HEK293 (cell line): Measurements from ENCODE around the gene CYBA.
A peak's percentile ranks its signal among the peaks of the same experiment; 100 is the strongest.

Source experiments
- CTCF ChIA-PET: fragments of 350-600 bp; formaldehyde crosslinking; extraction: SDS; loops from one replicate; lab custom pipeline; 2021; ENCODE audit warnings: antibody characterized with exemption; lab: Yijun Ruan, JAX
- POLR2A ChIA-PET: fragments of 300-600 bp; formaldehyde crosslinking; extraction: SDS; loops from one replicate; lab custom pipeline; 2020; ENCODE audit warnings: antibody characterized with exemption, inconsistent platforms; lab: Yijun Ruan, JAX
- H3K27ac ChIP-seq: fragments of 200-500 bp; sonication (Bioruptor generic); 2 replicates; pipeline ENCODE4 v1.5.1; 2014; ENCODE audit warnings: low read depth, low read length, control low read depth, inconsistent platforms; ENCODE audit errors: extremely low read depth
- H3K36me3 ChIP-seq, 2 experiments: fragments of 200-500 bp in 1 of 2; sonication (Bioruptor generic) in 1 of 2; 1 replicate in 1 of 2; 2 replicates in 1 of 2; pipeline ENCODE4 v1.5.1; 2014 to 2017; ENCODE audit warnings: inconsistent platforms in 2 of 2, low read length in 2 of 2; ENCODE audit not compliant: control insufficient read depth in 2 of 2, insufficient read depth in 1 of 2
- H3K4me1 ChIP-seq: fragments of 200-500 bp; sonication (Bioruptor generic); 2 replicates; pipeline ENCODE4 v1.5.1; 2014; ENCODE audit warnings: mild to moderate bottlenecking, low read length, inconsistent platforms; ENCODE audit not compliant: control insufficient read depth, insufficient read depth
- H3K4me3 ChIP-seq: 2 replicates; pipeline ENCODE4 v1.5.1; 2011; ENCODE audit warnings: low read depth, mild to moderate bottlenecking, control low read depth, low read length, moderate library complexity
- H3K9me3 ChIP-seq: fragments of 200-500 bp; sonication (Bioruptor generic); 2 replicates; pipeline ENCODE4 v1.5.1; 2014; ENCODE audit warnings: low read depth, low read length, inconsistent platforms; ENCODE audit not compliant: control insufficient read depth, insufficient read depth
- AEBP2 ChIP-seq: fragments of 450-650 bp; formaldehyde crosslinking; IDR thresholded peaks from 2 replicates; pipeline ENCODE4 v1.5.1; 2016; ENCODE audit warnings: missing biosample characterization, missing genetic modification characterization, borderline replicate concordance
- FEZF1 ChIP-seq: fragments of 450-650 bp; formaldehyde crosslinking; IDR thresholded peaks from 2 replicates; pipeline ENCODE4 v1.5.1; 2016; ENCODE audit warnings: missing biosample characterization, missing genetic modification characterization
- KLF9 ChIP-seq: fragments of 450-650 bp; formaldehyde crosslinking; IDR thresholded peaks from 2 replicates; pipeline ENCODE4 v1.5.1; 2016; ENCODE audit warnings: missing biosample characterization, missing genetic modification characterization, low read depth
- REPIN1 ChIP-seq: fragments of 450-650 bp; formaldehyde crosslinking; IDR thresholded peaks from 2 replicates; pipeline ENCODE4 v1.5.1; 2017; ENCODE audit warnings: missing biosample characterization, missing genetic modification characterization, low read depth
- YY2 ChIP-seq: fragments of 450-650 bp; formaldehyde crosslinking; IDR thresholded peaks from 2 replicates; pipeline ENCODE4 v1.5.1; 2016; ENCODE audit warnings: missing biosample characterization, missing genetic modification characterization
- ZBTB21 ChIP-seq: fragments of 450-650 bp; formaldehyde crosslinking; IDR thresholded peaks from 2 replicates; pipeline ENCODE4 v1.5.1; 2017; ENCODE audit warnings: missing biosample characterization, missing genetic modification characterization
- ZBTB26 ChIP-seq: fragments of 450-650 bp; formaldehyde crosslinking; optimal IDR thresholded peaks from 2 replicates; pipeline ENCODE3; 2016; ENCODE audit warnings: missing biosample characterization, mild to moderate bottlenecking, missing genetic modification characterization
- ZEB2 ChIP-seq: fragments of 450-650 bp; formaldehyde crosslinking; IDR thresholded peaks from 2 replicates; pipeline ENCODE4 v1.5.1; 2016; ENCODE audit warnings: missing biosample characterization, missing genetic modification characterization
- ZFP41 ChIP-seq: fragments of 450-650 bp; formaldehyde crosslinking; IDR thresholded peaks from 2 replicates; pipeline ENCODE4 v1.5.1; 2016; ENCODE audit warnings: missing biosample characterization, missing genetic modification characterization, borderline replicate concordance
- ZNF112 ChIP-seq: fragments of 450-650 bp; formaldehyde crosslinking; IDR thresholded peaks from 2 replicates; pipeline ENCODE4 v1.5.0; 2017; ENCODE audit warnings: missing biosample characterization, missing genetic modification characterization
- ZNF140 ChIP-seq: fragments of 450-650 bp; formaldehyde crosslinking; IDR thresholded peaks from 2 replicates; pipeline ENCODE4 v1.5.1; 2016; ENCODE audit warnings: missing biosample characterization, missing genetic modification characterization
- ZNF146 ChIP-seq: fragments of 450-650 bp; formaldehyde crosslinking; IDR thresholded peaks from 2 replicates; pipeline ENCODE4 v1.5.1; 2016; ENCODE audit warnings: missing biosample characterization, missing genetic modification characterization
- ZNF16 ChIP-seq: fragments of 450-650 bp; formaldehyde crosslinking; IDR thresholded peaks from 2 replicates; pipeline ENCODE4 v1.5.1; 2016; ENCODE audit warnings: low read depth, missing biosample characterization, missing genetic modification characterization
- ZNF274 ChIP-seq, 2 experiments: fragments of 200-500 bp in 1 of 2; fragments of 450-650 bp in 1 of 2; sonication (Bioruptor generic) in 1 of 2; formaldehyde crosslinking in 1 of 2; IDR thresholded peaks; 2 replicates each; pipeline versions ENCODE4 v1.5.1 to v1.6.1; 2014 to 2016; ENCODE audit warnings: borderline replicate concordance in 1 of 2, inconsistent platforms in 1 of 2, low read length in 1 of 2, missing biosample characterization in 1 of 2, missing genetic modification characterization in 1 of 2
- ZNF449 ChIP-seq: fragments of 450-650 bp; formaldehyde crosslinking; IDR thresholded peaks from 2 replicates; pipeline ENCODE4 v1.5.1; 2017; ENCODE audit warnings: missing biosample characterization, mild to moderate bottlenecking, missing genetic modification characterization, moderate library complexity
- ZNF529 ChIP-seq: fragments of 450-650 bp; formaldehyde crosslinking; IDR thresholded peaks from 2 replicates; pipeline ENCODE4 v1.5.1; 2017; ENCODE audit warnings: missing genetic modification characterization, missing biosample characterization; ENCODE audit not compliant: insufficient replicate concordance
- ZNF580 ChIP-seq: fragments of 450-650 bp; formaldehyde crosslinking; IDR thresholded peaks from 2 replicates; pipeline ENCODE4 v1.5.1; 2016; ENCODE audit warnings: missing biosample characterization, missing genetic modification characterization

Gene CYBA

GRCh38 chr16:88640039-88640495 is 10.8 kb downstream of the CYBA start:
- no peaks in the 10 kb centered on the region for H3K9me3 ChIP-seq
- no peak for TF ChIP-seq ZNF112 (tag by site-specific recombination)
- no peak for TF ChIP-seq ZBTB26 (tag by site-specific recombination)
- TF ChIP-seq ZNF580 = no peak
- TF ChIP-seq ZNF140 = no peak
- TF ChIP-seq REPIN1 (tag by site-specific recombination) = no peak
- TF ChIP-seq AEBP2 (tag by site-specific recombination) = no peak
- TF ChIP-seq FEZF1 (tag by site-specific recombination) = no peak
- TF ChIP-seq ZBTB21 (tag by site-specific recombination) = no peak
- no peak for TF ChIP-seq ZNF16
- TF ChIP-seq ZNF529 (tag by site-specific recombination) = no peak
- TF ChIP-seq ZNF449 (tag by site-specific recombination) = no peak
- no peak for TF ChIP-seq ZNF146 (tag by site-specific recombination)
- TF ChIP-seq YY2 = no peak
- TF ChIP-seq ZNF274 (IDR thresholded peaks at IDR 0.05; ENCODE audit: low read length) = no peak
- no peak for TF ChIP-seq ZNF274 (tag by site-specific recombination; IDR thresholded peaks at IDR 0.05; ENCODE audit: borderline replicate concordance)
- TF ChIP-seq ZFP41 (tag by site-specific recombination) = no peak
- ChIA-PET POLR2A (no interaction called here), CTCF (interaction anchor here (0.6 to 0.9 kb wide), 2 partner anchors 11 to 290 kb away, joined by 3 to 5 read pairs; no protein-coding TSS in a partner anchor)
- H3K27ac ChIP-seq = no peak overlapping the region
- H3K36me3 ChIP-seq = peaks cover 0 to 15% of the 10 kb centered on the region in 2 experiments; a peak in 1 of 3 replicates
- no peaks in the 10 kb centered on the region for H3K4me1 ChIP-seq
- H3K4me3 ChIP-seq = no peak overlapping the region

GRCh38 chr16:88639231-88640038 is 11.4 kb downstream of the CYBA start:
- ChIA-PET POLR2A (interaction anchor here (1.5 kb wide), 1 partner anchor 10 kb away, joined by 5 read pairs; no protein-coding TSS in a partner anchor), CTCF (interaction anchor here (0.6 to 0.9 kb wide), 2 partner anchors 10 to 289 kb away, joined by 3 to 5 read pairs; no protein-coding TSS in a partner anchor)
- no peaks in the 10 kb centered on the region for H3K9me3 ChIP-seq
- H3K4me3 ChIP-seq = no peak overlapping the region
- no peak overlapping the region for H3K27ac ChIP-seq
- H3K4me1 ChIP-seq = no peaks in the 10 kb centered on the region
- peaks cover 0 to 12% of the 10 kb centered on the region in 2 experiments; a peak in 1 of 3 replicates for H3K36me3 ChIP-seq
- peak; percentile 45 for TF ChIP-seq KLF9 (tag by site-specific recombination)
- no peak for TF ChIP-seq ZEB2 (tag by site-specific recombination)
